ENCODE measurements around the gene PAH.
A peak's percentile ranks its signal among the peaks of the same experiment; 100 is the strongest.

PAH gene

GRCh38 chr12:102950950-102951619 is 34.0 kb upstream of the PAH start:
- DNase-seq (ENCODE audit: low read depth), result no peak
- no peak for TF ChIP-seq CTCF (conservative IDR thresholded peaks at IDR 0.05; ENCODE audit: low read depth, low read length)

GRCh38 chr12:102950107-102950949 is 33.3 kb upstream of the PAH start:
- DNase-seq (ENCODE audit: low read depth), result no peak
- no peak overlapping the region for H3K4me3 ChIP-seq (ENCODE audit: low read depth, low read length)
- no peak for TF ChIP-seq CTCF (conservative IDR thresholded peaks at IDR 0.05; ENCODE audit: low read depth, low read length)

More at GRCh38 chr12:102950950-102951619, 34.0 kb upstream of the PAH start:
- H3K4me3 ChIP-seq (ENCODE audit: low read depth, low read length), result no peak overlapping the region

GRCh38 chr12:102948941-102949352 is 31.9 kb upstream of the PAH start:
- DNase-seq (ENCODE audit: low read depth), result peak; percentile 64
- H3K4me3 ChIP-seq (ENCODE audit: low read depth, low read length), result no peak overlapping the region
- peak; percentile 89 for TF ChIP-seq CTCF (conservative IDR thresholded peaks at IDR 0.05; ENCODE audit: low read depth, low read length)

- no peak for DNase-seq (ENCODE audit: low read depth)
- no peak overlapping the region for H3K4me3 ChIP-seq (ENCODE audit: low read depth, low read length)
- TF ChIP-seq CTCF (conservative IDR thresholded peaks at IDR 0.05; ENCODE audit: low read depth, low read length), result no peak
Measured at GRCh38 chr12:102946042-102946441, 29.0 kb upstream of the PAH start.

- no peak for TF ChIP-seq CTCF (conservative IDR thresholded peaks at IDR 0.05; ENCODE audit: low read depth, low read length)
- DNase-seq (ENCODE audit: low read depth), result no peak
- H3K4me3 ChIP-seq (ENCODE audit: low read depth, low read length), result no peak overlapping the region
Measured at GRCh38 chr12:102939670-102940222, 22.7 kb upstream of the PAH start.

- no peak for DNase-seq (ENCODE audit: low read depth)
- TF ChIP-seq CTCF (conservative IDR thresholded peaks at IDR 0.05; ENCODE audit: low read depth, low read length), result no peak
- H3K4me3 ChIP-seq (ENCODE audit: low read depth, low read length), result no peak overlapping the region
Measured at GRCh38 chr12:102939059-102939458, 22.0 kb upstream of the PAH start.
